ENCODE results near the gene NKAIN4.

The NKAIN4 gene

DNA sequence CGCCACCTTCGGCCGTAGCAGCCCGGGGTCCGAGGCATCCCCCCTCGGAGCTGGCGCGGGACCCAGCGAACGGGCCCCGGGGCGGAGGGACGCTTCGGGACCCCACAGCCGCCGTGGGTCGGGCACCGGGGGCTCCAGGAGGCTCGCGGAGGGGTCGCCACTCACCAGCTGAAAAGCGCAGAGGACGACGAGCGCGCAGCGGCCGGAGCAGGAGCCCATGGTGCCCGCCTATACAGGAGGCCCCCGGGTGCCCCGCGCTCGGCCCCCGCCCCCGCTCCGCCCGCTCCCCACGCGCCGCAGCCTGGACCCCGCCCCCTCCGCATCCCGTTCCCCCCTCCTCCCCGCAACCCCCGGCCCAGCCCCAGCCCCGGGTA, at the start of gene NKAIN4:
Gene NKAIN4 (minus strand): TSS at position 232 of the 374 bp plus-strand sequence. CDS start 13 bp downstream, at position 219.
- DNase-seq: no peak

DNA sequence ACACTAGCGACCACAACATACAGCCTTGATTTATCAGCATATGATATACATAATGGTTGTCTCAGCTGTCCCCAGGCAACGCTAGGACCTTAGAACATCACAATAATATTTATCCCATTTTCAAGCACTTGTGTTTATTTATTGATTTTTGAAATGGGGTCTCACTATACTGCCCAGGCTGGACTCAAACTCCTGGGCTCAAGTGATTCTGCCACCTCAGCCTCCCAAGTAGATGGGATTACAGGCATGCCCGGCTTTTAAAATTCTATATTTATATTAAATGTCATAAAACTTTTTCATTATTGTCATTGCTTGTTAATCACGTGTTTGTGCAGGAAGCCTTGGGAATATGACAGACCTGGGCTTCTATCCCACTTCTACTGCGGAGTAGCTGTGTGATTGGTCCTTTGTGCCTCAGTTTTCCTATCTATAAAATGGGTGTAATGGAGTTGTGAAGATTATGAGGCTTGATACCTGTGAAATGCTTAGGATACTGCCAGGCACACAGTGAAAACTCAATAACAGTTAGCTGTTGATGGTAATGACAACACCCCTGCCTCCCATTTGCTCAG, 48.9 kb upstream of the NKAIN4 start:
- DNase-seq: no peak

GRCh38 chr20:63301671-63302070, 47.4 kb upstream of the NKAIN4 start:
- no peak for DNase-seq

GRCh38 chr20:63298731-63299312, 44.6 kb upstream of the NKAIN4 start:
- no peak for DNase-seq

DNA sequence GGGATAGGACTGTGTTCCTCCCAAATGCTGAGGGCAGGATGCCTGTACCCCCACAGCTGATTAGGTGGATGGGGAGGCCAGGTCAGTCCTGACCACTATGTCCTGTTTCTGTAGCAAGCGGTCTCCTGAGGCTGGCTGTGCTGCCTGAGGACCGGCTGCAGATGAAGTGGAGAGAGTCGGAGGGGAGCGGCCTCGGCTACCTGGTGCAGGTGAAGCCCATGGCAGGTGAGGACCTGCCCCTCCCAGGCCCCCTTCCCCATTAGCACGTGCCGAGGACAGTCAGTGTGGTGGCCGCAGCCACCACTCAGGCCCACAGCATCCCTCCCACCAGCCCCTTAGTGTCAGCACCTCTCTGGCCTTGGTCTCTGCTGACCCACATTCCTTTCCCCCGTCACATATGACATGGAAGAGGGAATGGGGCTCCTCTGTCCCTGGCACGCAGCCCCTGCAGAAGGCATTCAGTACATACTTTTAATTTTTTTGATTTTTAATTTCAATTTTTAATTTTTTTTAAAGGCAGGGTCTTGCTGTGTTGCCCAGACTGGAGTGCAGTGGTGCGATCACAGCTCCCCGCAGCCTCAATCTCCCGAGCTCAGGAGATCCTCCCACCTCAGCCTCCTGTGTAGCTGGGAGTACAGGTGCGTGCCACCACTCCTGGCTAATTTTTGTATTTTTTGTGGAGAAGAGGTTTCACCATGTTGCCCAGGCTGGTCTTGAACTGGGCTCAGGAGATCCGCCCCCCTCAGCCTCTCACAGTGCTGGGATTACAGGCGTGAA, 43.7 kb upstream of the NKAIN4 start:
- no peak for DNase-seq

- no peak for DNase-seq
Measured at GRCh38 chr20:63297371-63297781, 43.1 kb upstream of the NKAIN4 start.

DNA sequence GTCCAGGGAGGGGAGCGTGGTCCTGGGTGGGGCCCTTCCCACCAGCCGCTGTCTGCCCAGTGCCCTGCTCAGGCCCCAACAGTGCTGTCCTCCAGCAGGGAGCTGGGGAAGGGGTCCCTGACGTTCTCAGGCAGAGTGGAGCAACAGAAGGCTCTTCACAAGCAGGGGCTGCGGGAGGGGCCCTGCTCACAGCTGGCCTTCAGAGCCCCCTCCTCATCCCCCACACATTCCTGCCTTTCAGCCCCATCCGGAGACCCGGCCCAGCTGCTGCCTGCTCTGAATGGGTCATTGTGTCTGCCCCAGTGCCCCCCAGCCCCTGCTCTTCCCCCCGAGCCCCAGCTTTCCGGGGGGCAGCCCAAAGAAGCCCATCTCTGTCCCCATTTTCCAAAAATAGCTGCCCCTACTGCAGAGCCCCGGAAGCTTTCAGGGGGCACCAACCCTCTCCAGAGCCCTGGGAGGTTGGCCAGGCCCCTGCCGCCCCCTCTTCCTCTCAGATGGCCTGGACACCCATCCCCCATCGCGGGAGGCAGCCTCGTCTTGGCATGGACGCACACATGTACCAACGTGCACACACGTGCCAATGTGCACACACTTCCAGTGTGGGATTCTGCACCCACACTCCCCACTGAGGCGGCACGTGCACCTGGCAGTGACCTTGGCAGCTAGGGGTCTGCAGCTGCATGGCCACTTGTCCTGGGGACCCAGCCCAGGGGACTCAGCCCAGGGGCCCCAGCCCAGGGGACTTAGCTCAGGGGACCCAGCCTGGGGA, 42.5 kb upstream of the NKAIN4 start:
- no peak for DNase-seq

DNA sequence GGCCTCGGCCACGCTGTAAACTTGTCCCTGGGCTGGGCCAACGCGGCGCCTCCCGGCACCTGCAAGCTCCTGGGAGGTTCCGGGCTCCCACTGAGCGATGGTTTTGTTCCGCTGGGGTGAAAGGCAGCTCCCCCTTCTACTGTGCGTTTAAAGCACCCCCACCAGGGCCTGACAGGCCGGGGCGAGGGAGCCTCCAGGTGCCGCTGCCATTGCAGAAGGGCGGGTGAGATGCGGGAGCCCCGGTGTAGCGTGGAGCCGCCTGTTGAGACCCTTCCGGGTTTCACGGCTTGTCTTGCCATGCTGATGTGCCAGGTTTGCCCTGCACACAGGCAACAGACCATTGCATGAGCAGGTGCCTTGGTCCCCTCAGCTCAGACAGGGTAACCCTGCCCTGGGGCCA, 41.6 kb upstream of the NKAIN4 start:
- DNase-seq: no peak

DNA sequence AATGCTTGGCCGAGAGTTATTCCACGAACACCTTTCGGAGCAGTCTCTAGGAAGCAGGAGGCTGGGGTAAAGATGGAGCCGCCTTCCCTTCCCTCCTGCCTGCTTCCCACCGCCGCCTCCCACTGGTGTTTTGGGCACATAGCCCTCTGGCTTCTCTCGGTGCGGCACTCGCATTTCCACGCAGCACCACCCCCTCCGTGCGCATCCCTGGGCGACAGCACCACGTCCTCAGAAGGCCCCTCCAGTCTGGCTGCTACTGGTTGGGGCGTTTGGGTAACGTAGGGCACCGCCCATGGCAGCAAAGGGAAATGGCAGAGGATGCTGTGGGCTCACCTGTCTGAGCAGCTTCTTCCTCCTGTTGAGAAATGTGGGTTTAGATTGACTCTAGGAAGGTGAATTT, 41.2 kb upstream of the NKAIN4 start:
- no peak for DNase-seq

GRCh38 chr20:63295018-63295417, 40.8 kb upstream of the NKAIN4 start:
- DNase-seq: no peak

DNA sequence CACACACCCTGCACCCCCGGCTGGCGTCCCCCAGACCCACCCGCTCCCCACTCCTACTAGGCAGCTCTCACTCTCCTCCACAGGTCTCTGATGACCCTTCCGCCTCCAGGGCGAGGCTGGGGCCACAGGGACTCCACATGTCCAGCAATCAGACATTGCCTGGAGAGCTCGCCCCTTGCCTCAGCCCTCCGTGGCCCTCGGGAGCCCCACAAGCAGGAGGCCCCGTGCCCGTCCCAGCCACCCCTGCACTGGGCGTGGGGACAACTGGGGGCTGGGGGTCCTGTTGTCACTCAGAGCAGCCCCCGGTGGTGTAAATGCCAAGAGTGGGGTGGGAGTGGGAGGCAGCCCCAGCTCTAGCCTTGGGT, 40.3 kb upstream of the NKAIN4 start:
- no peak for DNase-seq

- DNase-seq: no peak
Measured at GRCh38 chr20:63293871-63294535, 39.7 kb upstream of the NKAIN4 start.

DNA sequence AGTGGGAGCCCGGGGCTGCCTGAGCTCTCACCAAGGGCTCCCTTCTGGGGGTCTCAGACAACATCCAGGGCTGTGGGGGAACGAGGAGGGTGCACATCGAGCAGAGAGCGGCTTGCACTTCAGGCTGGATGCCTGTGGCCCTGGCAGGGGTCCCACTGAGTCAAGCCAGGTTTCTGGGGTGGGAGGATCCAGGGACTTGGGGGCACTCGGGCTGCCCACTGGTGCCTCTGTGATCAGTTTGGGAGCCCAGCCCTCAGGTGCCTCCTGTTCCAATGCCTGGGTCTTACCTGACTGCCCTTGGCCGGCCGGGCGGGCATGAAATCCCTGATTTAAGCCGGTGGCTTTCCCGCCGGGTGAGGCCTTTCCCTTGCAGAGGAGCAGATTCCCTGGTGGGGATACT, 39.2 kb upstream of the NKAIN4 start:
- DNase-seq: no peak

- DNase-seq: no peak
Measured at GRCh38 chr20:63292904-63293303, 38.6 kb upstream of the NKAIN4 start, which contains the start of gene COL20A1. Gene COL20A1, plus strand, starts transcription at chr20:63293186. Its CDS starts 1,922 bp downstream, at chr20:63295108.

DNA sequence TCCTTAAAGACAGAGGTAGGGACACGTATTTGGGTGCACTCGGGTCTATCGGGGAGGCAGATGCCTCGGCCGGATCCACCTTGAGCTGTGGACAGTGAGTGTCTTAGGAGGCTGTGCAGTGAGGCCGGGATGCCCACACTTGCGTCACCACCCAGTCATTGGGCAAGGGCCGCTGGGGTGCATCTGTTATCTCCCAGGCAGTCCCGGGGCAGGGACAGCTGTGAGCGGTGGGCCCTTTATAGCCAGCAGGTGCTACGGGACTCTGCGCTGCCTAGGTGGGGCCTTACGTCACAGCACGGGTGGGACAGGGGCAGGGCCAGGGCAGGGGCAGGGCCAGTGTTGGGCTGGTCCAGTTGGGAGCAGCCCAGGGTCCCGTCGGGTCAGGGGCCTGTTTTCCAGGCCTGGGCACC, 38.0 kb upstream of the NKAIN4 start:
- DNase-seq: no peak

GRCh38 chr20:63291811-63292210, 37.5 kb upstream of the NKAIN4 start:
- no peak for DNase-seq

- peak; percentile 18 for DNase-seq
Measured at GRCh38 chr20:63290677-63291472, 36.6 kb upstream of the NKAIN4 start.

- DNase-seq: no peak
Measured at GRCh38 chr20:63290136-63290676, 35.9 kb upstream of the NKAIN4 start.

DNA sequence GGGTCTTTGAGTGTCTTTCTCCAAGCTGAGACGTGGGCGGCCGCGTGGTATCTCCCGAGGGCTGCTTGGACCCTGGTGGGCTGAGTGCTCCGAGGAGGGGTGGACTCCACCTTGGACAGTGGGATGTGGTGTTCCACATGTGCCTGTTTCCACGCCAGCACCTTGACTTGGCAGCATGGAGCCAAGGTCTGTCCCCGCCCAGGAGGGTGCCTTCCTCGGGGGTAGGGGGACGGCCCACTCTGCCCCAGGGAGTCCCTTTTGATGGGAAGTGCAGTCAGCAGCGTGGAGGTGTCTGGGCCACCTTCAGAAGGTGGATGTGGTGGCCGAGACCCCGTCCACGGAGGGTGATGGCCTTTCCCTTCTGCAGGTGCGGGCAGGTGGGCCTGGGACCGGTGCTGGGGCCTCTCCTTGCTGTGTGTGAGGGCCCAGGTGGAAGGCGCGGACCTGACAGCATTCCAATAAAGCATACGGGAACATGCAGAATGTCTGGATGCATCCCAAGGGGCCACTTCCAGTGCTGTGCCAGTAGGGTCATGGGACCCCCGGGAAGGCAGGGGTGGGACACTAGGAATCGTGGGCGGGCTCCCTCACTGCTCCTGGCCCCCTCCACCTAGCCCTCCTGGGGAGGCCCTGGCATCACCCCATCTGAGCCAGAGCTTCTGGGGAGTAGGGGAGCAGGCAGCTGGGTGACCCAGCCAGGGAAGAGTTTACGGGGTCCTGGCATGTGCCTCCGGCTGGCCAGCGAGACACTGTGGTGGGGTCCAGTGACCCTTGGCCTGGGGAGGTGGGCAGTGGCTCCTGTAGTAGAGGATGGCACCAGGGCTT, 35.3 kb upstream of the NKAIN4 start:
- no peak for DNase-seq

DNA sequence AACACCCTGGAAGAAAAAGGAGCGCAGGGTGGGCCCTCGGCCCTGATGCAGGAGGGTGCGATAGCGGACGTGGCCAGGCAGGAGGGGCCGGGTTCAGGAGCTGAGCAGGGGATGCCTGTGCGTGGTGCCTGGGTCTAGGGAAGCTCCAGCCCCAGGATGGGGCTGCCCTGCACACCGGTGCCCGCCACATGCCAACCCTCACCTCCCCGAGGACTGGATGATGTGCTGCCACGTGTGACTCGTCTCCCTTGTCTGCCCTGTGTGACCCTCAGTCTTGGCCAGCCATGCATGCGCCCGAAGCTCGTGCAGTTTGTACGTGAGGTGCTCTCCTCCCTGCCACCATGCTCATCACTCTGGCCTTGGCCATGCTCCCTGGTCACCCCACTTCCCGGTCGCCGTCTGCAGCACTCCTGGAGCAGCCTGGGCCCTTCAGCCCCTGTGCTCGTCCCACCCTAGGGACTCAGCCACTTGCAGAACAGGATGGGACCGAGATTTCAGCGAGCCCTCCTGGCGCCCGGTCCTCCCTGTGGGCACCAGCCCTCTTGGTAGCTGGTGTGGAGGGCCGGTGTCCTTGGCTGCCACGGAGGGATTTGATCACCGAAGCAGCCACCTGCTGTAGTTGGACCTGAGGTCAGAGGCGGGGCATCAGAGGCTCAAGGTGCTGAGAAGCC, 34.5 kb upstream of the NKAIN4 start:
- no peak for DNase-seq
